ENCODE results near the gene C9.
"Not testable (repeated sequence)": the region's sequence is repeated elsewhere in the genome, so short reads cannot be mapped to it uniquely, and the experiment has no call there.

Gene C9

GRCh38 chr5:39262981-39263380 lies 101.3 kb downstream of the C9 start:
- no peak for DNase-seq (ENCODE audit: low read depth)

GRCh38 chr5:39260095-39260494 lies 104.2 kb downstream of the C9 start:
- DNase-seq (ENCODE audit: low read depth): no peak

GRCh38 chr5:39257554-39257953 lies 106.7 kb downstream of the C9 start:
- no peak for DNase-seq (ENCODE audit: low read depth)

GRCh38 chr5:39256477-39257235 lies 107.6 kb downstream of the C9 start:
- DNase-seq (ENCODE audit: low read depth): no peak

GRCh38 chr5:39255406-39255805 lies 108.9 kb downstream of the C9 start:
- DNase-seq (ENCODE audit: low read depth): no peak

- DNase-seq (ENCODE audit: low read depth): no peak
Measured at GRCh38 chr5:39254671-39255070, 109.6 kb downstream of the C9 start.

- DNase-seq (ENCODE audit: low read depth): no peak
Measured at GRCh38 chr5:39253196-39253595, 111.1 kb downstream of the C9 start.

- no peak for DNase-seq (ENCODE audit: low read depth)
Measured at GRCh38 chr5:39249564-39250274, 114.6 kb downstream of the C9 start.

GRCh38 chr5:39249069-39249468 lies 115.2 kb downstream of the C9 start:
- DNase-seq (ENCODE audit: low read depth): no peak

- DNase-seq (ENCODE audit: low read depth): no peak
Measured at GRCh38 chr5:39240750-39241149, 123.5 kb downstream of the C9 start.

GRCh38 chr5:39238366-39239105 lies 125.8 kb downstream of the C9 start:
- no peak for DNase-seq (ENCODE audit: low read depth)

- no peak for DNase-seq (ENCODE audit: low read depth)
Measured at GRCh38 chr5:39236718-39237117, 127.6 kb downstream of the C9 start.

GRCh38 chr5:39235648-39236047 lies 128.6 kb downstream of the C9 start:
- DNase-seq (ENCODE audit: low read depth): no peak

GRCh38 chr5:39234494-39234893 lies 129.8 kb downstream of the C9 start:
- DNase-seq (ENCODE audit: low read depth): not testable (repeated sequence)
